Activated naive CD4-positive, alpha-beta T cell treated with anti-CD3 and anti-CD28 coated beads, Interleukin-2, amount 10 ng/mL, durations not matched to agents 7 days and 5 days (primary cell): ENCODE measurements around the gene GPR15LG.

Source experiments
- CTCF ChIA-PET: fragments of 350-600 bp; sonication (Branson Sonifier 250); formaldehyde crosslinking; loops from one replicate; lab custom pipeline; 2021; ENCODE audit warnings: antibody characterized with exemption; lab: Charles Lee
- DNase-seq: peaks from one replicate; pipeline ENCODE4 v3.0.0-alpha.2; 2020
- H3K27ac Mint-ChIP-seq: one replicate; pipeline ENCODE4 v1.8.0; 2021; ENCODE audit warnings: mild to moderate bottlenecking, moderate library complexity, mixed read lengths
- H3K27me3 Mint-ChIP-seq: one replicate; pipeline ENCODE4 v1.8.0; 2021; ENCODE audit warnings: mild to moderate bottlenecking, mixed read lengths
- H3K36me3 Mint-ChIP-seq: one replicate; pipeline ENCODE4 v1.8.0; 2021; ENCODE audit warnings: mixed read lengths
- H3K4me1 Mint-ChIP-seq: one replicate; pipeline ENCODE4 v1.8.0; 2021; ENCODE audit warnings: mixed read lengths
- H3K4me3 Mint-ChIP-seq: one replicate; pipeline ENCODE4 v1.8.0; 2021; ENCODE audit warnings: mild to moderate bottlenecking, moderate library complexity, mixed read lengths
- H3K9me3 Mint-ChIP-seq: one replicate; pipeline ENCODE4 v1.8.0; 2021; ENCODE audit warnings: mixed read lengths

Gene GPR15LG

GRCh38 chr10:84217746-84218145, 44.1 kb downstream of the GPR15LG start:
- Mint-ChIP-seq H3K9me3 (no peaks in the 10 kb centered on the region), H3K27me3 (peaks cover 18% of the 10 kb centered on the region), H3K4me3 (no peak overlapping the region), H3K27ac (no peak overlapping the region), H3K36me3 (no peaks in the 10 kb centered on the region), H3K4me1 (no peaks in the 10 kb centered on the region)
- CTCF ChIA-PET, result interaction anchor here (1.4 kb wide), 2 partner anchors 12 to 39 kb away, joined by 3 read pairs; no protein-coding TSS in a partner anchor
- no peak for DNase-seq

DNA sequence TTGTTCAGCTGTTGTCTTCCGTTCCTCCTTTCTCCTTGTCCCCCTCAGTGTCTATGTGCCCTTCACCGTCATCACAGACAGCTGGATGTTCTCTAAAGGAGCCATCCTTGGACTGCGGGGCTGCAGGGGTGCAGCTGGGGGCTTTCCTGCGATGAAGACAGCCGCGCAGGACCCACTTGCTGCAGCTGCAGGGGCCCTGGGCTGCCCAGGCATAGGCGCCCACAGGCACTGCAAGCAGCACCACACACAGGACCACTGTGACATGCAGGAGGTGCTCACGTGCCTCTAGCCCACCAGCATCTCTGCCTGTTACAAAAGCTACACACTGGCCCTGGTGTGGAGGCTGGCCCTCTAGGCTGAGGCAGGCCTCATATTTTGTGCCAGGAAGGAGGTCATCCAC, 48.3 kb downstream of the GPR15LG start:
- H3K4me1 Mint-ChIP-seq, result no peaks in the 10 kb centered on the region
- H3K36me3 Mint-ChIP-seq, result no peaks in the 10 kb centered on the region
- no peak overlapping the region for H3K27ac Mint-ChIP-seq
- H3K9me3 Mint-ChIP-seq, result no peaks in the 10 kb centered on the region
- H3K4me3 Mint-ChIP-seq, result no peak overlapping the region
- no peak for DNase-seq
- peaks cover 14% of the 10 kb centered on the region for H3K27me3 Mint-ChIP-seq
- CTCF ChIA-PET, result no interaction called here

DNA sequence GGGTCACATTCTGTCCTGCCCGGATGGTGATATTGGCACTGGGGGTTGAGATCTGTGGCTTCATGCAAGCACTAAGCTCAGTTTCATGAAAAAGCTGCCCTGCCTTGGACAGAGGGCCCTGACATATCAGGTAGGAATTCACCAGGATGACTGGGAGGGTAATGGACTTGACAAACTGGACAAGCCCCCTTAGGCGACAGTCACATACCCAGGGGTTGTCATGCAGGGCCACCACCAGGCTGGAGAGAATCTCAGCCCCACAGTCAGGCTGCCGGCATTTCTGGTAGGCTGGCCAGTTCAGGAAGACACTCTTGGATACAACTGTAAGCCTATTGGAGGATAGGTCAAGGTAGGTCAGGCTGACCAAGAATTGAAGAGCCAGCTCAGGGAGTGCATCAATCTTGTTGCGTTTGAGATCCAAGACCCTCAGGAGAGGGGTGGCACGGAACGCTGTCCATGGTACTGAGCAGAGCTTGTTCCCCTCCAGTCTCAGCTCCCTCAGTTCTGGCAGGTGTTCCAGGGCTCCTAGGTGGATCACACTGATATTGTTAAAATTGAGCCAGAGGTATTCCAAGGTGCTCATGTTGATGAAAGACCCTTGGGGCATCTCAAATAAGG, 50.9 kb downstream of the GPR15LG start:
- no peaks in the 10 kb centered on the region for H3K36me3 Mint-ChIP-seq
- CTCF ChIA-PET, result no interaction called here
- peaks cover 13% of the 10 kb centered on the region for H3K27me3 Mint-ChIP-seq
- DNase-seq, result peak; percentile 46
- no peak overlapping the region for H3K27ac Mint-ChIP-seq
- no peaks in the 10 kb centered on the region for H3K9me3 Mint-ChIP-seq
- H3K4me3 Mint-ChIP-seq, result no peak overlapping the region
- no peaks in the 10 kb centered on the region for H3K4me1 Mint-ChIP-seq

DNA sequence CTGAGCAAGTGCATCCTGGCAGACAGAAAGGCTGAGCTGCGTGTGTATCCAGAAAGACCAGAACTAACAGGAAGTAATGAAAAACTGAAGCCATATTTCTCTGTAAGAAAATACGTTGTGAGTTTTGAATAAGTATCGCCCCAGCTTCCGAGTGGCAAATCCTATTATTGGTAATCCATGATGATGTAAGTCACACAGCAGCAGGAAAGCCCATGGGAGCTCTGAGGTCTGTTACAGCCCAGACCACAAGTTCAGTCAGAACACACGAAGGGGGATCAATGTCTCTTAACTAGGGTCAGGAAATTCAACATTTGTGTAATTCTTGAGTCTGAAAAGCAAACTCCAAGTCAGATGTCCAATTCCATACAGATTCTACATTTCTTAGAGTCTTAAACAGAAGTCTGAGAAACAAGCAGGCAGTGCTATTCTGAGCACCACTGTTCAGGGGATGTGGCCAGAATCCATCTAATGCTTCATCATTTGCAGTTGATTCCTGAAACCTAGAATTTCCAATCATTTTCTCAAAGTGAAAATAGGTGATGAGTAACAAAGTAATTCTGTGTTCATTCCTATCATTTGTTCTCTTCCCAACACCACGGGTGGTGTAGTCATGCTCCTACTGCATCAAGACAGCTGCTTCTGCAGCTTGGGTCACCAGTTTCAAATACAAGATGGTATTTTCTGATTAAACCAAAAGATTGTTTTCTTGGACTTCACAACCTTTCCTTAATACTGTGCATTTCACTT, 52.0 kb downstream of the GPR15LG start, which contains the start of gene LRIT2:
Gene LRIT2 (minus strand): TSS at position 118 of the 747 bp plus-strand sequence. CDS start 24 bp downstream, at position 94.
- H3K4me1 Mint-ChIP-seq, result no peaks in the 10 kb centered on the region
- CTCF ChIA-PET, result no interaction called here
- no peak within 1 kb of the TSS for H3K4me3 Mint-ChIP-seq
- H3K9me3 Mint-ChIP-seq, result no peaks in the 10 kb centered on the region
- H3K27ac Mint-ChIP-seq, result no peak within 1 kb of the TSS
- no peaks in the 10 kb centered on the region for H3K36me3 Mint-ChIP-seq
- DNase-seq, result no peak
- H3K27me3 Mint-ChIP-seq, result peaks cover 13% of the 10 kb centered on the region

GRCh38 chr10:84226616-84227015, 53.0 kb downstream of the GPR15LG start:
- CTCF ChIA-PET, result interaction anchor here (0.7 kb wide), 1 partner anchor 10 kb away, joined by 3 read pairs; no protein-coding TSS in a partner anchor

DNA sequence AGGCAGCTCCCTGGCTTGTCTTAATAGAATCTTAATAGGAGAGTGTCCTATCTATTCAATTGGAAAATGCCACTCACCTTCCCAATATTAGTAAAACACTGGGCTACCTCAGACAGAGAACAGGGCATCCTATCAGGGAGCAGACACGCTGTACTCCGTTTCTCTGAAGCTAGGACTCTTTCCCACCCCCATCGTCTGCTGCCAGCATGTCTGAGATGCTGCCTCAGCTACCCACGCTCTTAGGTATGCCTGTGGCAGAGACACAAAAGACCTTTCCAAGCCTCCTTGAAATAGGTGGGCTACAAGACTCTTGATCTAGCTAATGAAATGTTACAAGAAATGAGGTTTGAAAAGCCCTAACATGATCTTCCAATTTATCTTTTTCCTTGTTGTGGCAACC, 54.2 kb downstream of the GPR15LG start:
- Mint-ChIP-seq H3K4me3 (no peak overlapping the region), H3K36me3 (no peaks in the 10 kb centered on the region)
- CTCF ChIA-PET, result no interaction called here

More at GRCh38 chr10:84226616-84227015, 53.0 kb downstream of the GPR15LG start:
- Mint-ChIP-seq H3K27ac (no peak overlapping the region), H3K4me3 (no peak overlapping the region), H3K4me1 (no peaks in the 10 kb centered on the region), H3K27me3 (peaks cover 17% of the 10 kb centered on the region), H3K9me3 (no peaks in the 10 kb centered on the region), H3K36me3 (no peaks in the 10 kb centered on the region)
- no peak for DNase-seq

DNA sequence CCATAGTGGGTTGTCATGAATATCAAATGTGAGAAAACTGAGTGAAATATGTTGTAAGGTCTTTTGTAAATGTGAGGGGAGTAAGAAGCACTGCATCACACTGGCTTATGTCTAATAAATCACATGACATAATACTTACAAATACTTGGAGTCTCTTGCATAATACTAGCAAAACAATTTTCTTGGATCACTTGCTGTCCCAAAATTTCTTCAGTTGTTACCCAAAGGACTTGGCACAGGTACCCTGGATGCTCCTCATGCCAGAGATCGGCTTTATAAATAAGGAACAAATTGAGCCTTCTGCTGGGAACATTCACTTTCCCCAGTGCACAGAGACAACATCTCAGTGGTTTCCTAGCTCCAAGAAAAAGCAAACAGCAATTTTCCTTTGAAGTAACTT, 56.8 kb downstream of the GPR15LG start:
- no peak for DNase-seq
- CTCF ChIA-PET, result no interaction called here
- Mint-ChIP-seq H3K36me3 (no peaks in the 10 kb centered on the region), H3K27ac (no peak overlapping the region), H3K4me3 (no peak overlapping the region), H3K27me3 (peaks cover 26% of the 10 kb centered on the region), H3K9me3 (no peaks in the 10 kb centered on the region), H3K4me1 (no peaks in the 10 kb centered on the region)

More for the DNA sequence above, 54.2 kb downstream of the GPR15LG start:
- Mint-ChIP-seq H3K9me3 (no peaks in the 10 kb centered on the region), H3K4me1 (no peaks in the 10 kb centered on the region), H3K27me3 (peaks cover 20% of the 10 kb centered on the region), H3K27ac (no peak overlapping the region)
- no peak for DNase-seq

- peaks cover 30% of the 10 kb centered on the region for H3K27me3 Mint-ChIP-seq
- no peaks in the 10 kb centered on the region for H3K36me3 Mint-ChIP-seq
- no peak overlapping the region for H3K4me3 Mint-ChIP-seq
- no peaks in the 10 kb centered on the region for H3K4me1 Mint-ChIP-seq
- no peaks in the 10 kb centered on the region for H3K9me3 Mint-ChIP-seq
- no peak overlapping the region for H3K27ac Mint-ChIP-seq
- DNase-seq, result no peak
- CTCF ChIA-PET, result no interaction called here
Measured at GRCh38 chr10:84232376-84232775, 58.8 kb downstream of the GPR15LG start.

DNA sequence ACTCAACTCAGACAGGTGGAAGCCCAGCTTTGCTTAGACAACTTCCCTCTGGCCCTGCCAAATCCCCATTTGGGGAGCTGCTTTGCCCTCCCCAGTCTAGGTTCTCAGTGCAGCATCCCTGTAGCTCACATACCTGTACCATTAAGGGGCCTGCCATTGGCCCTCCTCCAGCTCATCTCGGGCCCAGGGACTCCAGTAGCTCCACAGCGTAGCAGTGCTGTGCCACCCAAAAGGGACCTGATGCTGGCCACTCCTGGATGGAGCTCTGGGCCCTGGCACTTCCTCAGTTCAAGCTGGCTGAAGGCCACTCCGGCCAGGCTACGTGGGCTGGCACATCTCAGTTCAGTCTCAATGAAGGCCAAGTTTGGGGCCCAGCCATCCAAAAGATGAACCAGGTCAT, 60.3 kb downstream of the GPR15LG start:
- no peak overlapping the region for H3K4me3 Mint-ChIP-seq
- H3K27me3 Mint-ChIP-seq, result peaks cover 30% of the 10 kb centered on the region
- H3K9me3 Mint-ChIP-seq, result no peaks in the 10 kb centered on the region
- CTCF ChIA-PET, result interaction anchor here (0.7 kb wide), 2 partner anchors 20 to 23 kb away, joined by 3 read pairs; no protein-coding TSS in a partner anchor
- H3K36me3 Mint-ChIP-seq, result no peaks in the 10 kb centered on the region
- H3K4me1 Mint-ChIP-seq, result no peaks in the 10 kb centered on the region
- DNase-seq, result no peak
- H3K27ac Mint-ChIP-seq, result no peak overlapping the region

DNA sequence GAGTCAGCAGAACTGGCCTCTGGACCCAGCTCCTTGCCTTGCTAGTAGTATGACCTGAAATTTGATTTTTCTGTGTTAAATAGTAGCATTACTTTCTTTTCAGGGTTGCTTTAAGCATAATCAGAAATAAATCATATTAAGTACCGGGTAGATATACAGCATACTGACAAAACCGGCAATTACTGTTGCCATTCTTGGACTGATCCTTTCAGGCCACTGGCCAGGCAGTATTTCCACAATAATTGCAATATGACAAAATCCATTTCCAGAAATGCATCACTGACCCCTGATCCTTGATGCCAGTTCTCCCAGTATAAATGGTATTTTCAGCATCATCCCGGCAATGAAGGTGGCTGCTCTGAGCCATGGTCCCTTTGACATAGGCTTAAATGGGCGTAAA, 60.9 kb downstream of the GPR15LG start:
- H3K27me3 Mint-ChIP-seq, result peaks cover 30% of the 10 kb centered on the region
- CTCF ChIA-PET, result no interaction called here
- no peaks in the 10 kb centered on the region for H3K4me1 Mint-ChIP-seq
- no peak for DNase-seq
- no peak overlapping the region for H3K27ac Mint-ChIP-seq
- H3K9me3 Mint-ChIP-seq, result no peaks in the 10 kb centered on the region
- H3K36me3 Mint-ChIP-seq, result no peaks in the 10 kb centered on the region
- H3K4me3 Mint-ChIP-seq, result no peak overlapping the region
